AG04450 (cell line): ENCODE data around the gene TJP3. TPM values are rescaled to one million over a fixed set of nuclear protein-coding genes. Genes with fewer than 3 reads are reported as not detected.
"Not testable (repeated sequence)": the region's sequence is repeated elsewhere in the genome, so short reads cannot be mapped to it uniquely, and the experiment has no call there.

Source experiments
- CTCF ChIA-PET: fragments of 300-600, 350-600 bp; formaldehyde crosslinking; extraction: SDS; loops from one replicate; lab custom pipeline; 2022; ENCODE audit warnings: antibody characterized with exemption, inconsistent platforms; lab: Charles Lee
- POLR2A ChIA-PET: fragments of 350-600 bp; formaldehyde crosslinking; extraction: SDS; loops from one replicate; lab custom pipeline; 2021; ENCODE audit warnings: antibody characterized with exemption, inconsistent platforms; lab: Yijun Ruan, JAX
- DNase-seq: peaks from one replicate; pipeline ENCODE4 v3.0.0-alpha.2; 2011; ENCODE audit warnings: low read depth, low spot score
- H3K27ac ChIP-seq: one replicate; pipeline ENCODE4 v1.5.1; 2012; ENCODE audit warnings: low read depth, low read length, control low read depth
- H3K27me3 ChIP-seq: one replicate; pipeline ENCODE4 v1.6.0; 2012; ENCODE audit warnings: low read length; ENCODE audit not compliant: control insufficient read depth, insufficient read depth
- H3K4me3 ChIP-seq: 2 replicates; pipeline ENCODE4 v1.5.1; 2011; ENCODE audit warnings: mild to moderate bottlenecking, low read depth, low read length, control low read depth
- H3K9me3 ChIP-seq: 2 replicates; pipeline ENCODE4 v1.5.1; 2012; ENCODE audit warnings: low read length; ENCODE audit not compliant: control insufficient read depth, insufficient read depth
- polyA plus RNA-seq: library from polyadenylated mRNA; depleted of rRNA; stranded (reverse); fragments of >200 nt; gene quantifications from 2 replicates; pipeline ENCODE4 v1.2.3, GENCODE V29; 2011
- TF ChIP-seq, protein P1 (sequence below): IDR thresholded peaks from 2 replicates; pipeline ENCODE4 v1.5.1; 2011; ENCODE audit warnings: low read depth, low read length, control low read depth, inconsistent platforms

The TJP3 gene
- polyA plus RNA-seq, 1 experiment, result not detected

DNA sequence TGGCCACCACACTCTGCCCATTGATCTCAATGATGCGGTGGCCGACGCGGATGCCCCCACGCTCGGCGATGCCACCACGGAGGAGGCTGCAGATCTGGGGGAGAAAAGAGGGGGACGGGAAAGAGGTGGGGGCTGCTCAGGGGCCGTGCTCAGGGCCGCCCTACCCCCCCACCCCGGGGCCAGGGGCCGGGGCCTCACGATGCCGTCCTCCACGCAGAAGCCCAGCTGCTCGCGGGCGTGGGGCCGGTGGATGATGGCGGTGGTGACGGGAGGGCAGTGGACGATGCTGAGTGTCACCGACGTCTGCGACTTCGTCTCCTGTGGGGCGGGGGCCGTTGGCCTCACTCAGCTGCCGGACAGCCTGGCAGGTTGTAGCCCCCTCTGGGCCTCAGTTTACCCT, 43.1 kb downstream of the TJP3 start:
- peaks cover 4% of the 10 kb centered on the region; the same call in 1 of the 2 replicates for H3K9me3 ChIP-seq
- no peak overlapping the region for H3K27ac ChIP-seq
- H3K27me3 ChIP-seq, result peaks cover 5% of the 10 kb centered on the region
- ChIA-PET CTCF (no interaction called here), POLR2A (no interaction called here)
- TF ChIP-seq, protein P1, sequence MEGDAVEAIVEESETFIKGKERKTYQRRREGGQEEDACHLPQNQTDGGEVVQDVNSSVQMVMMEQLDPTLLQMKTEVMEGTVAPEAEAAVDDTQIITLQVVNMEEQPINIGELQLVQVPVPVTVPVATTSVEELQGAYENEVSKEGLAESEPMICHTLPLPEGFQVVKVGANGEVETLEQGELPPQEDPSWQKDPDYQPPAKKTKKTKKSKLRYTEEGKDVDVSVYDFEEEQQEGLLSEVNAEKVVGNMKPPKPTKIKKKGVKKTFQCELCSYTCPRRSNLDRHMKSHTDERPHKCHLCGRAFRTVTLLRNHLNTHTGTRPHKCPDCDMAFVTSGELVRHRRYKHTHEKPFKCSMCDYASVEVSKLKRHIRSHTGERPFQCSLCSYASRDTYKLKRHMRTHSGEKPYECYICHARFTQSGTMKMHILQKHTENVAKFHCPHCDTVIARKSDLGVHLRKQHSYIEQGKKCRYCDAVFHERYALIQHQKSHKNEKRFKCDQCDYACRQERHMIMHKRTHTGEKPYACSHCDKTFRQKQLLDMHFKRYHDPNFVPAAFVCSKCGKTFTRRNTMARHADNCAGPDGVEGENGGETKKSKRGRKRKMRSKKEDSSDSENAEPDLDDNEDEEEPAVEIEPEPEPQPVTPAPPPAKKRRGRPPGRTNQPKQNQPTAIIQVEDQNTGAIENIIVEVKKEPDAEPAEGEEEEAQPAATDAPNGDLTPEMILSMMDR, result no peak
- no peak overlapping the region for H3K4me3 ChIP-seq
- DNase-seq, result no peak

DNA sequence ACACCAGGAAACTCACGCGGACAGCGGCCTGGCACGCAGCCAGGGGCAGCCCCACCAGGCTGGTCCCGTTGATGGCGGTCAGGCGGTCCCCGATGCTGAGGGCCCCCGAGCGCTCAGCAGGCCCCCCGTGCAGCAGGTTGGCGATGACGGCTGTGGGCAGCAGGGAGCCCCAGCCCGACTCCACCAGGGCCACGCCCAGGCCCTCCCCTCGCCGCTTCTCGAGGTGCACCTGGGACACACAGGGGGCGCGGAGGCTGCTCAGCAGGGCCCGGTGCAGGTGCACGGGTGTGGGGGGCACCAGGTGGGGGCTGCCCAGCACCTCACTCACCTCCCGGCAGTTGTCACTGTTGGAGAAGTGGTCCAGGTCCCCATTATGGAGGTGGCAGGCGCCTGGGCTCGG, 44.3 kb downstream of the TJP3 start:
- CTCF ChIA-PET, result interaction anchor here (0.6 kb wide), 1 partner anchor 528 kb away, joined by 3 read pairs; no protein-coding TSS in a partner anchor
- TF ChIP-seq, protein P1, result no peak
- H3K9me3 ChIP-seq, result peaks cover 4% of the 10 kb centered on the region; the same call in 1 of the 2 replicates
- POLR2A ChIA-PET, result no interaction called here
- H3K4me3 ChIP-seq, result no peak overlapping the region
- DNase-seq, result no peak
- H3K27ac ChIP-seq, result no peak overlapping the region
- H3K27me3 ChIP-seq, result no peaks in the 10 kb centered on the region

DNA sequence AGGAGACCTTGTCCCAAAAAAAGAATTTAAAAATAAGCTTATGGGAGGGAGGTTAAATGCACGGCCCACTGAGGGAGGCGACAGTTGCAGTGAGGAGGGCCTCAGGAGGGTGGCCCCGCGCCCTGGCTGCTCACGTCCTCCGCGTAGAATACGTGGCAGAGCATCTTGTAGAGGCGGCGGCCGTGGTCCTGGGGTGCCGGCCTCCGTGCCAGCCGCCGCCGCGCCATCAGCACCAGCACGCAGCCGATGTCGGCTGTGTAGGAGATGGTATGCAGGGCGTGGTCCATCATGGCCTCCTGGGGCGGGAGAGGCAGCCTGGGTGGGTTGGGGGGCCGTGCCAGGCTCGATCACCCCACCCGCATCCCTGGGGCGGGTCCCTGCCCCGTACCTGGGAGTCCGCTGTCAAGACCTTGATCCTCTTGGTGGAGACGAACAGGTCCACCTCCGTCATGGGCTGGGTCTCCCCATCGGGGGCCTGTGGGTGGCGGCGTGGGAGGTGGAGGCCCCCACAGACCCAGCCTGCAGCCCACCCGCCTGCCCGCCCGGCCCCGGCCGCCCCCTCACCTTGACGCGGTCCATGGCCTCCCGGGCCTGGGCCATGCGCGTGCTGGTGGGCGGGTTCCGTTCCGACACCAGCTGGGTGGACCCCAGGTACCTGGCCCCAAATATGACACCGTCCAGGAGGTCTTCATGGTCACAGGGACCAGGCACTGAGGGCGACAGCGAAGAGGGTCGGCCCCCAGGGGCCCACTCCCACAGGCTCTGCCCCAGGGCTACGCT, 45.6 kb downstream of the TJP3 start:
- H3K27ac ChIP-seq, result no peak overlapping the region
- CTCF ChIA-PET, result no interaction called here
- no peaks in the 10 kb centered on the region for H3K27me3 ChIP-seq
- TF ChIP-seq, protein P1, result no peak
- H3K4me3 ChIP-seq, result no peak overlapping the region
- DNase-seq, result no peak
- POLR2A ChIA-PET, result no interaction called here
- peaks cover 4% of the 10 kb centered on the region; the same call in 1 of the 2 replicates for H3K9me3 ChIP-seq

DNA sequence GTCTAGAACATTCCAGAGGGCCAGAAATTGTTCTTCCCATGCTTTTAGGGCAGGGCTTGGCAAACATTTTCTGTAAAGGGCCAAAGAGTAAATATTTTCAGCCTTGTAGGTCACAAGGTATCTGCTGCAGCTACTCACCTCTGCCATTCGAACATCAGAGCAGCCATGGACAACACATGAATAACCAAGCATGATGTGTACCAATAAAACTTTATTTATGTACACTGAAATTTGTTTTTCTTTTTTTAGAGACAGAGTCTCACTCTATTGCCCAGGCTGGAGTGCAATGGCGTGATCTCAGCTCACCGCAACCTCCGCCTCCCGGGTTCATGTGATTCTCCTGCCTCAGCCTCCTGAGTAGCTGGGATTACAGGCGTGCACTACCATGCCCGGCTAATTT, 49.5 kb downstream of the TJP3 start:
- CTCF ChIA-PET, H3K27me3 ChIP-seq, POLR2A ChIA-PET, DNase-seq, H3K9me3 ChIP-seq, H3K27ac ChIP-seq, H3K4me3 ChIP-seq: not testable (repeated sequence)

DNA sequence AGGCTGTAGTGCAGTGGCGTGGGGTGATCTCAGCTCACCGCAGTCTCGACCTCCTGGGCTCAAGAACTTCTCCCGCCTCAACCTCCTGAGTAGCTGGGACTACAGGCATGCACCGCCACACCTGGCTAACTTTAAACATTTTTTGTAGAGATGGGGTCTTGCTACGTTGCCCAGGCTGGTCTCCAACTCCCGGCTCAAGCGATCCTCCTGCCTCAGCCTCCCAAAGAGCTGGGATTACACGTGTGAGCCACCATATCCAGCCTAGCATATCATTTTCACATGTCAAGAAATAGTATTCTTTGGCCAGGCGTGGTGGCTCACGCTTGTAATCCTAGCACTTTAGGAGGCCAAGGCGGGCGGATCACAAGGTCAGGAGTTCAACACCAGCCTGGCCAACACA, 50.1 kb downstream of the TJP3 start:
- H3K9me3 ChIP-seq, POLR2A ChIA-PET, H3K27ac ChIP-seq, DNase-seq, H3K4me3 ChIP-seq, H3K27me3 ChIP-seq, CTCF ChIA-PET: not testable (repeated sequence)

DNA sequence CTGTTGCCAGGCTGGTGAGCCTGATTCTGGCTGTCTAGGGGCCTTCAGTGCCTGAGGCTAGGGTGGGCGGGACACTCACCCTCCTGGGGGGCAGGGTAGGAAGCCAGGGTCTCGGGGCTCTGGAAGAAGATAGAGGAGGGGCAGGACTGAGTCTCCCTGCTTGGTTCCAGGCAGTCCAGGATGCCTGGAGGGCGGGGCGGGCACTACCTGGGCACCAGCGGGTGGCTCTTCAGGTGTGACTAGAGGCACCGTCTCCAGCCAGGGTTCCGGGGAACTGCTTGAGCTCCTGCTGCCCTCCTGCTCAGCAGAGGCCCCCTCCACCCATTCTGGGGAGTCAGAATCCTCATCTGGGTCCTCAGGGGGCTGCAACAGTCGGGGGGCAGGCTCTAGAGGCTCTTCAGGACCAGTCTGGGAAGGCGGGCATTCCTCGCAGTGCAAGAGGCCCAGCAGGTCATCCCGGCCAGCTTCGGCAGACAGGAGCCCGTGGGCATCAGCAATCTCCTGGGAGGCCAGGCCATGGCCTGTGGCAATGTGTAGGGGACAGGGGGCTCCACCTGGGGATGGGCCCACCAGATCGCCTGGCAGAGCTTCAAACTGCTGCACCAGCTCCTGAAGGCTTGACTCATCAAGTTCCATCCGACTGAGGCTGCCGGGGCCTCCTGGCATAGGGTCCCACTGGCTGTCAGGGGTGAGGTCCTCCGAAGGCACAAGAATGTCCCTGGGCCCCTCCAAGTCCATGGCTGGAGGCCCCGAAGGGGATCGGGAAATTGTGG, 51.5 kb downstream of the TJP3 start:
- POLR2A ChIA-PET, result no interaction called here
- TF ChIP-seq, protein P1, result no peak
- CTCF ChIA-PET, result no interaction called here

More for the DNA sequence above, 51.5 kb downstream of the TJP3 start:
- Histone ChIP-seq H3K9me3 (no peaks in the 10 kb centered on the region; the same call in 1 of the 2 replicates), H3K4me3 (no peak overlapping the region), H3K27ac (no peak overlapping the region), H3K27me3 (no peaks in the 10 kb centered on the region)
- no peak for DNase-seq
